PFSK-1 (cell line): ENCODE data around the gene FAM120B.

Experiments used
- POLR2AphosphoS5 ChIP-seq: IDR thresholded peaks from 2 replicates; pipeline ENCODE4 v1.6.1; 2012; ENCODE audit warnings: low read depth, mild to moderate bottlenecking, control low read depth, low read length, moderate library complexity
- SIN3A ChIP-seq: IDR thresholded peaks from 2 replicates; pipeline ENCODE4 v1.6.1; 2012; ENCODE audit warnings: mild to moderate bottlenecking, low read length, moderate library complexity, borderline replicate concordance; ENCODE audit not compliant: insufficient read depth
- TAF1 ChIP-seq: IDR thresholded peaks from 2 replicates; pipeline ENCODE4 v1.6.1; 2012; ENCODE audit warnings: low read length, control low read depth, borderline replicate concordance; ENCODE audit not compliant: insufficient read depth

GRCh38 chr6:170434117-170434820 lies 127.7 kb downstream of the FAM120B start:
- TF ChIP-seq SIN3A (no peak), POLR2AphosphoS5 (no peak), TAF1 (no peak)
